ENCODE measurements around the gene NR3C1.

- TF ChIP-seq, protein P1, sequence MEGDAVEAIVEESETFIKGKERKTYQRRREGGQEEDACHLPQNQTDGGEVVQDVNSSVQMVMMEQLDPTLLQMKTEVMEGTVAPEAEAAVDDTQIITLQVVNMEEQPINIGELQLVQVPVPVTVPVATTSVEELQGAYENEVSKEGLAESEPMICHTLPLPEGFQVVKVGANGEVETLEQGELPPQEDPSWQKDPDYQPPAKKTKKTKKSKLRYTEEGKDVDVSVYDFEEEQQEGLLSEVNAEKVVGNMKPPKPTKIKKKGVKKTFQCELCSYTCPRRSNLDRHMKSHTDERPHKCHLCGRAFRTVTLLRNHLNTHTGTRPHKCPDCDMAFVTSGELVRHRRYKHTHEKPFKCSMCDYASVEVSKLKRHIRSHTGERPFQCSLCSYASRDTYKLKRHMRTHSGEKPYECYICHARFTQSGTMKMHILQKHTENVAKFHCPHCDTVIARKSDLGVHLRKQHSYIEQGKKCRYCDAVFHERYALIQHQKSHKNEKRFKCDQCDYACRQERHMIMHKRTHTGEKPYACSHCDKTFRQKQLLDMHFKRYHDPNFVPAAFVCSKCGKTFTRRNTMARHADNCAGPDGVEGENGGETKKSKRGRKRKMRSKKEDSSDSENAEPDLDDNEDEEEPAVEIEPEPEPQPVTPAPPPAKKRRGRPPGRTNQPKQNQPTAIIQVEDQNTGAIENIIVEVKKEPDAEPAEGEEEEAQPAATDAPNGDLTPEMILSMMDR (IDR thresholded peaks at IDR 0.05): no peak
- no peak for TF ChIP-seq EZH2phosphoT487 (IDR thresholded peaks at IDR 0.05)
Observed at GRCh38 chr5:143304836-143305475, 98.5 kb downstream of the NR3C1 start.

Data from neural progenitor cell (in vitro differentiated cells).